ENCODE results near the gene AK6.
"Not testable (repeated sequence)": the region's sequence is repeated elsewhere in the genome, so short reads cannot be mapped to it uniquely, and the experiment has no call there.

AK6 gene

DNA sequence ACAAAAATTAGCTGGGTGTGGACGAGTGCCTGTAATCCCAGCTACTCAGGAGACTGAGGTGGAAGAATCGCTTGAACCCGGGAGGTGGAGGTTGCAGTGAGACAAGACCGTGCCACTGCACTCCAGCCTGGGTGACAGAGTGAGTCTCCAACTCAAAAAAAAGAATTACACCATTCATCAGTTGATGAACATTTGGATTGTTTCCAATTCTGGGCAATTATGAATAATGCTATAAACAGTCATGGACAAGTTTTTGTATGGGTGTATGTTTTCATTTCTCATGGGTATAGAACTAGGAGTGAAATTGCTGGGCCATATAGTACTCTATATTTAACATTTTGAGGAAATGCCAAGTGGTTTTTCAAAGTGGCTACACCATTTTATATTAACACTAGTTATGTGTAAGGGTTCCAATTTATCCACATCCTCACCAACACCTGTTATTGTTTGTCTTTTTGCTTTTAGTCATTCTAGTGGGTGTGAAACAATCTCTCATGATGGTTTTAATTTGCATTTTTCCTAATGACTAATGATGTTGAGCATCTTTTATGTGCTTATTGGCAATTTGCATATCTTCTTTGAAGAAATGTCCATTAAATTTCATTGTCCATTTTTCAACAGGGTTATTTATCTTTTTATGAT is 27.7 kb downstream of the AK6 start:
- no peak for FAIRE-seq
- no peak for DNase-seq (ENCODE audit: insufficient read length, low spot score)

DNA sequence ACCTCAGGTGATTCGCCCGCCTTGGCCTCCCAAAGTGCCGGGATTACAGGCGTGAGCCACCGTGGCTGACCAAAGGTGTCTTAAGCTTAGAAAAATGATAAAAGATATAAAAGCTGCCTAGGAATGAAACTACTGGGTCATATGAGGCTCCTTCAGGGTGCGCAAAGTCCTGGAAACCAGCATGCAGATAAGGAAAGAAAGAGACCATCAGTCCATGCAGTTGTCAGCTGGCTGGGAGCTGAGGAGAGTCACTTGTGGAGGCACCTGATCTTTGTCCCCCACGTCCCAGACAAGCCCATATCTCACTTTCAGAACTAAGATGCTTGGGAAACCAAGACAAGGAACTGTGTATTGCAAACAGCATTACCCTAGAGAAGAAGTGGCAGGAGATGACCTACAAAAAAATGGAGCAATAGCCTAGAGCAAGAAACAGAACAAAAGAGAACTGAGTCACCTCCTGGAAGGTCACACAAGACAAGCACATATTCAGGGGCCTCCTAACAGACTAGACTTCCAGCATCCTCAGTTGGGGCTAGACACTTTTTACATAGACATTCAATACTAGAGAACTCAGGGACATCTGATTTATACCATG is 33.9 kb downstream of the AK6 start:
- DNase-seq (ENCODE audit: insufficient read length, low spot score) (no peak), FAIRE-seq (no peak)

DNA sequence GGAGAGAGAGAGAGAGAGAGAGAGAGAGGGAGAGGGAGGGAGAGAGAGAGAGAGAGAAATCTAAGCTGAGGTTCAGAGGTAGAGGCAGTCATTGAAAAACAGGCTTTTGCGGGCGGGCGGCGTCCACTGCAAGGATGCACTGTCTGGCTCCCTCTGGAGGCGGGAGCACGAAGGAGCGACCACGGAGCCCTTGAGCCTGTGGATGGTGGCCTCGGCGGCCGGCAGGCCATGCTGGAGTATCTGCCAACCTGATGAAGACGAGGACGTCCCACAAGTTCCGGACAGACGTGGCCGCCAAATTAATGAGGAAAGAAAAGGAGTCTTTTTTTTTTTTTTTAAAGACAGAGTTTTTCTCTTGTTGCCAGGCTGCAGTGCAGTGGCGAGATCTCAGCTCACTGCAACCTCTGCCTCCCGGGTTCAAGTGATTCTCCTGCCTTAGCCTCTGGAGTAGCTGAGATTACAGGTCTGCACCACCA is 34.5 kb downstream of the AK6 start:
- peak; percentile 77 for DNase-seq (ENCODE audit: insufficient read length, low spot score)
- FAIRE-seq: no peak

DNA sequence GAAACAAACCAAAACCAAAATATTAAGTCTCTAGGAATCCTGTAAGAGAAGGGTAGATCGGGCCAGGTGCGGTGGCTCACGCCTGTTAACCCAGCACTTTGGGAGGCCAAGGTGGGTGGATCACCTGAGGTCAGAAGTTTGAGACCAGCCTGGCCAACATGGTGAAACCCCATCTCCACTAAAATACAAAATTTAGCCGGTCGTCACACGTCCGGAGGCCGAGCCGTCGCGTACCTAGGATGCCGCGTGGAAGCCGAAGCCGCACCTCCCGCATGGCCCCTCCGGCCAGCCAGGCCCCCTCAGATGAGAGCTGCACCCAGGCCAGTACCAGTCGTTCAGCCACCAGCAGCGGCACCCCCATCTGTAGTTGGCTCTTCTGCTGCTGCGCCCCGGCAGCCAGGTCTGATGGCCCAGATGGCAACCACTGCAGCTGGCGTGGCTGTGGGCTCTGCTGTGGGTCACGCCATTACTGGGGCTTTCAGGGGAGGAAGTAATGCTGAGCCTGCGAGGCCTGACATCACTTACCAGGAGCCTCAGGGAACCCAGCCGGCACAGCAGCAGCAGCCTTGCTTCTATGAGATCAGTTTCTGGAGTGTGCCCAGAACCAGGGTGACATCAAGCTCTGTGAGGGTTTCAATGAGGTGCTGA is 35.5 kb downstream of the AK6 start:
- DNase-seq (ENCODE audit: insufficient read length, low spot score); FAIRE-seq: not testable (repeated sequence)

DNA sequence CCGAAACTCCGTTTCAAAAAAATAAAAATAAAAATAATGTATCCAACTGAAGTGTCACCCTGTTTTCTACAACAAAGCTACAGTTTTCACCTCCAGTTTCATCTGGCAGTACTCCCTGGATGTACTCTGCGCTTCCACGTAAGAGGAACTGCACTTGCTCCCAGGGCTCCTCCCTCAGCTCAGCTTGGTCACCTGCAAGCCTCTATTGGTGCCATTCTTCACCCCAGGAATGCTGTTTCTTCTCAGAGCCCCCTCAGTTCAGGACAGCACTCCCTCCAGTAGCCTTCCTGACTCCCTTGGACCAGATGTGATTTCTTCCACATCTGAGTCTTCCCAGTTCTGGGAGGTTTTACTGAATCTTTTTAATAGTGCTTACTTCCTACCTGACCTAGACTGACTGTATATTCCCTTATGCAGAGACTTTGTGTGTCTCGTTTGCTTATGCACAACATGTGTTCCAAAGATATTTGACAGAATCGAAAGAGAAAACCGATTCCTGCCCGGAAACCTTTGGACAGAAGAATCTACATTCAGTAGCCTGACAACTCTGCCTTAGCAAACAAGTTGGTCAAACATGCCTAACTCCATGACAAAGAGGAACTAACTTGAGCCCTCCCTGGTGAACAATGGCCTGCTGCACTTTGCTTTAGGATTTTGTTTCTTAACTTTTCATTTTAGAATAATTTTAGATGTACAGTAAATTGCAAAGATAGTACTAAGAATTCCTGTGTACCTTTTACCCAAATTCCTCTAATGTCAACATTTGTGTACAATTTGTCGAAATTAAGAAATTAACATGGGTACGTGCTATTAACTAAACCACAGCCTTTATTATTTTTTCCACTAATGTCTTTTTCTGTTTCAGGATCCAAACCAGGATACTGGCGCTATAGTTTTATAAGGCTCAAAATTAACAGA is 37.5 kb downstream of the AK6 start:
- no peak for FAIRE-seq
- no peak for DNase-seq (ENCODE audit: insufficient read length, low spot score)

DNA sequence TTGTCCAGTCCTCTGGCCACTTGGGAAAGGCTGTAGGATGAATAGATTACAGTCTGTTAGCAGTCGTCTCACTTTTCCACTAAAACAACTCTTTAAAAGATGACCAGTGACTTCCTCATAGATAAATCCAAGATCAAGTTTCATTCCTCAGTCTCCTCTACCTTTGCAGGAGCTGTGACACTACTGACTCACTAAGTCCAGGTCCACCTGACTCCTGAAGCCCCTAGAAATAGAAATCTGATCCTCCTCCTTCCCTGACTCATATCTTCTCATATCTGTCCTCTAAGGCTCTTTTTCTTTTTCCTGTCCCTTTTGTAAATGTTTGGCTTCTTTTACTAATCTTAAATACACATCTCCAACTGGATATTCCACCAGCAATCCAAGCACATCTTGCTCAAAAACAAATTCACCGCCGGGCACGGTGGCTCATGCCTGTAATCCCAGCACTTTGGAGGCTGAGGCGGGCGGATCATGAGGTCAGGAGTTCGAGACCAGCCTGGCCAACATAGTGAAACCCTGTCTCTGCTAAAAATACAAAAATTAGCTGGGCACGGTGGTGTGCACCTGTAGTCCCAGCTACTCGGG is 39.3 kb downstream of the AK6 start:
- DNase-seq (ENCODE audit: insufficient read length, low spot score) (peak; percentile 13), FAIRE-seq (no peak)

DNA sequence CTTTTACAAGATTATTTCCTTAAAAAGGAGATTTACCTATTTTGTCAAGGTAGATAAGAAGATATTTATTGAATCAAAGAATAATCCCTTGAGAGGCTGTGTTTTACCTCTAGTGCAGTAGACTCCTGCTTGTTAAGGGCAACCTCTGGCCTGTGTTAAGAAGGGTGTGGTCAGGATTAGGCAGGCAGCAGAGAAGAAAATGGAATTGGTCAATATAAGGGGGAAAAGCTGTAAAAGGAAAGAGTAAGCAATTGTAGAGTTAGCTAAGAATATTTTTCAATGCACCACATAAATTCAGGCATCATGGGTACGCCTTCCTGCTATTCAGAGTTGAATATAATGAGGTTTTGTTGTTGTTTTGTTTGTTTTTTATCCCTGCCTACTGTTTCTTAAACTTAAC is 43.0 kb downstream of the AK6 start:
- no peak for FAIRE-seq
- no peak for DNase-seq (ENCODE audit: insufficient read length, low spot score)

DNA sequence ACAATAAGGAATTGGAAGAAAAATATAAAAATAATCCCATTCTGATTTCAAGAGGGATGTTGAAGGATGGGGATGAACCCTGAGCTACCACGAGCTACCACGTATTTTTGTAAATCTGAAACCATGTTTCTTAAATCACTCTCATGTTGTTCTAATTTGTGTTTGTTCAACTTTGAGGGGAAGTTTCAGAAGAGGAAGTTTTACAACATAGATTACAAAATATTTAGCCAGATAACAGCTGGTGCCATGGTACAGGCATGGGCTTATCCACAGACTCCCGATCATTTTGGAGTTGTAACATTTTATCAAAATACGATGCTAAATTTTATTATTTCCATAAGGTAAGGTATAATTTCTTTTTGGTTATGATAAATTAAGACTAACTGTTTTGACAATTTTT is 51.9 kb downstream of the AK6 start:
- FAIRE-seq: no peak
- no peak for DNase-seq (ENCODE audit: insufficient read length, low spot score)

DNA sequence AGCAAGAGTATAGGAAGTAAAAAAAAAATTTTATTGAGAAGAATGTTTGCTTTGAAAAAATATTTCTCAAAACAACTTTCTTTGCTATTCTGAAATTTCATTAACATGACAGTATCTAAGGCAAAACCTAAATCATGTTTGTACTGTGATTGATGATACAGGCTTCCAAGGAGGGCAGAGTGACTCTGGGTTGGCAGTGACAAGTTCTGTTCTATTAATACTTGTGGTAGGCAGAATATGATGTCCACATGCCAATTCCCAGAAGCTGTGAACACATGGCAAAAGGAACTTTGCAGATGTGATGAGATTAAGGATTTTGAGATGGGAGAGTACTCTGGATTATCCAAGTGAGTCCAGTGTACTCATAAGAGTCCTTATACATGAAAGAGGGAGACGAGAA is 53.3 kb downstream of the AK6 start:
- DNase-seq (ENCODE audit: insufficient read length, low spot score) (no peak), FAIRE-seq (no peak)

DNA sequence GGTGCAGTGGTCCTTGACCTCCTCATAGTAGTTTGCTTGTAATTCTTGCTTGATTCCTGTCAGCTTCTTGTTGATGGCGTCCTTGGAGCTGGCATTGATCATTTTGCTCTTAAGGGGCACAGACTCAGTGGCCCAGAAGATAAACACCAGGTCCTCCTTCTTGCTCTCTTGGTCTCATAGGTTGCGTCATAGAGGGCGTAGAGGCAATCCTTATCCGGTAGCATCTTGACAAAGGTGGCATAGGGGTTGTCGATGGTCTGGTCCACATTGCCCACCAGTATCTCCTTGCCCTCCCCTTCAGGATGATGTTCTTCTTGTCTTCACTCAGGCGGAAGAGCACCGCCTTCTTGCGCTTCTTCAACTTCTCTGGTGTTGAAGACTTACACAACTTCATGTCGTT is 55.9 kb downstream of the AK6 start:
- no peak for FAIRE-seq

DNA sequence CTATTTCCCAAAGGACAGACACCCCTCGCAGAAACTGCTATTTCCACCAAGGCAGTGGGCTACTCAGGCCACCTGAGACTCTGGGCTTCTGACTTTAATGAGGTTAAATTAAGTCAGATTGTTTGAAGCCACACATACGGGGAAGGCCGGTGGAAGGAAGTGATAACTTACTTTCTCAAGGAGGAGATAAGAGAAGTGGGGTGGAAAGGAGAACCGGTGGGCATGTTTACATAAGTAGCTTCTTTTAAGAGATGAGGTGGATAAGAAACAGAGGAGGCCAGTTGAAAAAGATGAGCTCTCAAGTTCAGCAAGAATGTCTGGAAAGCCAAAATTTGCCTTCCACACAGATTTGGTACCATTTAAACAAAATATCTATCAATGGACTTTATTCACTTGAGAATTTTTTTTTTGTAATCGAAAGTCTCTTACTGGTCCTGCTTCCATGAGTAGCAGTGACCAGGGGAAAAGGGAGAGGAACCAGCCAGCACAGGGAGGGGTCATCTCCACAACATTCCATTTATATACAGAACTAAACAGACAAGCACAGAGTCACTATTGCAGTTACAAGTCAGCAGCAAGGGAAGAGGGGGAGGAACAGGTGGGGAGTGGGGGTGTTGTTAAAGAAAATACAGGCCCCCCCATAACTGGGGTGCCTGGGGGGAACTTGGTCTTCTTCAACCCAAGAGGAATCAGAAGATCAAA is 56.7 kb downstream of the AK6 start:
- DNase-seq (ENCODE audit: insufficient read length, low spot score) (no peak), FAIRE-seq (no peak)

More for the DNA sequence above, 55.9 kb downstream of the AK6 start:
- DNase-seq (ENCODE audit: insufficient read length, low spot score): no peak

DNA sequence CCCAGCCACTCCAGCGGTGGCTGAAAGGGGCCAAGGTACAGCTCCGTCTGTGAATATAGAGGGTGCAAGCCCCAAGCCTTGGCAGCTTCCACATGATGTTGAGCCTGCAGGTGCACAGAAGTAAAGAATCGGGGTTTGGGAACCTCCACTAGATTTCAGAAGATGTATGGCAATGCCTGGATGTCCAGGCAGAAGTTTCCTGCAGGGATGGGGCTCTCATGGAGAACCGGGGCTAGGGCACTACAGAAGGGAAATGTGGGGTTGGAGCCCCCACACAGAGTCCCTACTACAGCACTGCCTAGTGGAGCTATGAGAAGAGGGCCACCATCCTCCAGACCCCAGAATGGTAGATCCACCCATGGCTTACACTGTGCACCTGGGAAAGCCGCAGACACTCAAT is 59.9 kb downstream of the AK6 start:
- FAIRE-seq (no peak), DNase-seq (ENCODE audit: insufficient read length, low spot score) (no peak)

DNA sequence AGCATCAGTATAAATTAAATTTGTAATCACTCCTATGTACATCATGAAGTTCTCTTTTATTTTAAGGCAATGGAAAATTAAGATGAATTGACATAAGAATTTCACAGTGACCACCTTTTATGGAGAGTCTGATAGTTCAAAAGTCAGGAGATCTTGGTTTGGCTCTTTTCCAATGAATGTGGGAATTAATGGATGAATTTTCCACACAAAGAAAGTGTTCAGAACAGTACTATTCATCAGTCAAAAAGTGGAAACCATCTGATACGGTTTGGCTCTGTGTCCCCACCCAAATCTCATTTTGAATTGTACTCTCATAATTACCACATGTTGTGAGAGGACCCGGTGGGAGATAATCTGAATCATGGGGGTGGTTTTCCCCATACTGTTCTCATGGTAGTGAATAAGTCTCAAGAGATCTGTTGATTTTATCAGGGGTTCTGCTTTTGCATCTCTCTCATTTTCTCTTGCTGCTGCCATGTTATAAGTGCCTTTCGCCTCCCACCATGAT is 61.2 kb downstream of the AK6 start:
- no peak for FAIRE-seq
- no peak for DNase-seq (ENCODE audit: insufficient read length, low spot score)

DNA sequence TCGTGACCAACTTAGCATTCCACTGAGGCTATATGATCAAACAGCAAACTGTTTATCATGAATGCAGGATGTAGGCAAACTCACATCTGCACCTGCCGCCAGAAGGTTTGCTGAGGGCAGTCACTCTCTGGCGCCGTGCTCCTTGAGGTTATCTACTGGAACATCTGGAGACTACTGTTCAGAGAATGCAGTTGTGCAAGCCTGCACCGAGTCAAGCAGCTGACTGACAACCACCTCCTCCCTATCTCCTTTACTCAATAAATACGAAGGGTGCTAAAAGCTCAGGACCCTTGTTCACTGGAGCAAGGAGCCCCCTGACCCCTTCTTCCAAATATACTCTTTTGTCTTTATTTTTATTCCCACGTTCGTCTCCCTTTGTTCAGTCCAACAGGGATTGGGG is 63.8 kb downstream of the AK6 start:
- FAIRE-seq (no peak), DNase-seq (ENCODE audit: insufficient read length, low spot score) (no peak)
